ENCODE data around the gene METTL3.

The METTL3 gene

GRCh38 chr14:21525962-21526671 lies 15.0 kb upstream of the METTL3 start, which contains the start of gene SALL2:
SALL2 (minus strand) TSS chr14:21526346; CDS start chr14:21526127, 219 bp downstream.
- peaks cover 13% of the 10 kb centered on the region for H3K4me1 ChIP-seq (ENCODE audit: insufficient read depth, low read length, poor library complexity, severe bottlenecking)
- H3K4me2 ChIP-seq (ENCODE audit: low read depth, low read length, poor library complexity, severe bottlenecking) = peak within 1 kb of the TSS; percentile 75
- no peaks in the 10 kb centered on the region for H3K9me3 ChIP-seq (ENCODE audit: insufficient read depth, low read depth, low read length)
- peak within 1 kb of the TSS; percentile 86 for H3K4me3 ChIP-seq (ENCODE audit: low read length, poor library complexity, severe bottlenecking)
- peak within 1 kb of the TSS; percentile 70 for H3K9ac ChIP-seq (ENCODE audit: low read depth, low read length, poor library complexity, severe bottlenecking)
- H3K27me3 ChIP-seq (ENCODE audit: insufficient read depth, low read length, poor library complexity, severe bottlenecking) = no peaks in the 10 kb centered on the region
- no peaks in the 10 kb centered on the region for H3K9me2 ChIP-seq (replicated peaks; ENCODE audit: low read depth, low read length)
- peak within 1 kb of the TSS; percentile 99 for H2AFZ ChIP-seq (ENCODE audit: low read length)
- TF ChIP-seq EZH2phosphoT487 (IDR thresholded peaks at IDR 0.05; ENCODE audit: borderline replicate concordance) = no peak
- no peak for TF ChIP-seq CTCF (conservative IDR thresholded peaks at IDR 0.05; ENCODE audit: low read length)
- no peaks in the 10 kb centered on the region for H3K36me3 ChIP-seq (ENCODE audit: insufficient read depth, low read length)
- no peaks in the 10 kb centered on the region for H4K20me1 ChIP-seq (ENCODE audit: insufficient read depth, low read length, poor library complexity, severe bottlenecking)
- no peaks in the 10 kb centered on the region for H3K79me2 ChIP-seq (ENCODE audit: insufficient read depth, low read length)
- no peaks in the 10 kb centered on the region for H3F3A ChIP-seq (ENCODE audit: low read depth)

- Histone ChIP-seq H3K9ac (ENCODE audit: low read depth, low read length, poor library complexity, severe bottlenecking) (peak overlapping the region; percentile 70), H3F3A (ENCODE audit: low read depth) (no peaks in the 10 kb centered on the region), H3K9me2 (replicated peaks; ENCODE audit: low read depth, low read length) (no peaks in the 10 kb centered on the region), H3K36me3 (ENCODE audit: insufficient read depth, low read length) (no peaks in the 10 kb centered on the region), H3K9me3 (ENCODE audit: insufficient read depth, low read depth, low read length) (no peaks in the 10 kb centered on the region), H4K20me1 (ENCODE audit: insufficient read depth, low read length, poor library complexity, severe bottlenecking) (no peaks in the 10 kb centered on the region), H3K79me2 (ENCODE audit: insufficient read depth, low read length) (no peaks in the 10 kb centered on the region), H3K27me3 (ENCODE audit: insufficient read depth, low read length, poor library complexity, severe bottlenecking) (no peaks in the 10 kb centered on the region), H2AFZ (ENCODE audit: low read length) (peak overlapping the region; percentile 99; the same call in 1 of the 2 replicates), H3K4me3 (ENCODE audit: low read length, poor library complexity, severe bottlenecking) (peak overlapping the region; percentile 86), H3K4me2 (ENCODE audit: low read depth, low read length, poor library complexity, severe bottlenecking) (peak overlapping the region; percentile 75), H3K4me1 (ENCODE audit: insufficient read depth, low read length, poor library complexity, severe bottlenecking) (peaks cover 13% of the 10 kb centered on the region)
- TF ChIP-seq EZH2phosphoT487 (IDR thresholded peaks at IDR 0.05; ENCODE audit: borderline replicate concordance) (no peak), CTCF (conservative IDR thresholded peaks at IDR 0.05; ENCODE audit: low read length) (no peak)
Measured at GRCh38 chr14:21525571-21525961, 14.4 kb upstream of the METTL3 start.

GRCh38 chr14:21524575-21525490 lies 13.7 kb upstream of the METTL3 start:
- peak overlapping the region; percentile 70 for H3K9ac ChIP-seq (ENCODE audit: low read depth, low read length, poor library complexity, severe bottlenecking)
- H3K9me2 ChIP-seq (replicated peaks; ENCODE audit: low read depth, low read length) = no peaks in the 10 kb centered on the region
- TF ChIP-seq EZH2phosphoT487 (IDR thresholded peaks at IDR 0.05; ENCODE audit: borderline replicate concordance) = no peak
- TF ChIP-seq CTCF (conservative IDR thresholded peaks at IDR 0.05; ENCODE audit: low read length) = no peak
- no peaks in the 10 kb centered on the region for H3K9me3 ChIP-seq (ENCODE audit: insufficient read depth, low read depth, low read length)
- H3K4me2 ChIP-seq (ENCODE audit: low read depth, low read length, poor library complexity, severe bottlenecking) = peak overlapping the region; percentile 75
- H3F3A ChIP-seq (ENCODE audit: low read depth) = no peaks in the 10 kb centered on the region
- no peak overlapping the region for H2AFZ ChIP-seq (ENCODE audit: low read length)
- peaks cover 13% of the 10 kb centered on the region for H3K4me1 ChIP-seq (ENCODE audit: insufficient read depth, low read length, poor library complexity, severe bottlenecking)
- H3K79me2 ChIP-seq (ENCODE audit: insufficient read depth, low read length) = no peaks in the 10 kb centered on the region
- H3K4me3 ChIP-seq (ENCODE audit: low read length, poor library complexity, severe bottlenecking) = peak overlapping the region; percentile 86
- no peaks in the 10 kb centered on the region for H4K20me1 ChIP-seq (ENCODE audit: insufficient read depth, low read length, poor library complexity, severe bottlenecking)
- H3K36me3 ChIP-seq (ENCODE audit: insufficient read depth, low read length) = no peaks in the 10 kb centered on the region
- H3K27me3 ChIP-seq (ENCODE audit: insufficient read depth, low read length, poor library complexity, severe bottlenecking) = peaks cover 4% of the 10 kb centered on the region

All from Loucy (cell line).